Endothelial cell of hepatic sinusoid (primary cell): ENCODE measurements around the gene DUSP23.

Experiments used
- in situ Hi-C: cut with HindIII; loops from 2 replicates; pipeline ENCODE4 v1.10.0; 2017; ENCODE audit warnings: low sequenced_read_pairs

Gene DUSP23

GRCh38 chr1:159827102-159827490, 46.3 kb downstream of the DUSP23 start:
- in situ Hi-C loops: no loop called here

GRCh38 chr1:159827549-159827948, 46.8 kb downstream of the DUSP23 start:
- in situ Hi-C loops: no loop called here

- in situ Hi-C loops: no loop called here
These were observed 47.4 kb downstream of the DUSP23 start for GRCh38 chr1:159828176-159828575.

- in situ Hi-C loops: no loop called here
These were observed 48.0 kb downstream of the DUSP23 start for GRCh38 chr1:159828581-159829272.

- in situ Hi-C loops: no loop called here
These were observed 48.5 kb downstream of the DUSP23 start for GRCh38 chr1:159829273-159829634.

- in situ Hi-C loops: no loop called here
These were observed 49.2 kb downstream of the DUSP23 start for GRCh38 chr1:159829822-159830465.

- in situ Hi-C loops: no loop called here
These were observed 50.0 kb downstream of the DUSP23 start for GRCh38 chr1:159830722-159831121.

GRCh38 chr1:159831412-159832141, 50.8 kb downstream of the DUSP23 start:
- in situ Hi-C loops: no loop called here
